H7 (cell line): ENCODE data around the gene SLC9A7. TPM values are rescaled to one million over a fixed set of nuclear protein-coding genes. Genes with fewer than 3 reads are reported as not detected.

ENCODE experiments used
- DNase-seq: peaks from one replicate; pipeline ENCODE4 v3.0.0; 2012
- H3K27me3 ChIP-seq: 2 replicates; pipeline ENCODE4 v1.6.0; 2011; ENCODE audit warnings: mild to moderate bottlenecking, low read length; ENCODE audit not compliant: control insufficient read depth, insufficient read depth
- H3K36me3 ChIP-seq: replicated peaks from 2 replicates; pipeline ENCODE4 v1.5.1; 2011; ENCODE audit warnings: low read length; ENCODE audit not compliant: control insufficient read depth, insufficient read depth
- H3K4me3 ChIP-seq: 2 replicates; pipeline ENCODE4 v1.5.1; 2011; ENCODE audit warnings: low read depth, mild to moderate bottlenecking, control low read depth, low read length, moderate library complexity; ENCODE audit not compliant: insufficient read depth
- total RNA-seq: library from RNA; depleted of rRNA; stranded (reverse); fragments of >200 nt; shearing (Covaris generic); gene quantifications from 2 replicates; pipeline ENCODE4 v1.2.3, GENCODE V29; 2014

SLC9A7 gene
- total RNA-seq, 1 experiment from 2014 or later = 31.1 TPM

DNA sequence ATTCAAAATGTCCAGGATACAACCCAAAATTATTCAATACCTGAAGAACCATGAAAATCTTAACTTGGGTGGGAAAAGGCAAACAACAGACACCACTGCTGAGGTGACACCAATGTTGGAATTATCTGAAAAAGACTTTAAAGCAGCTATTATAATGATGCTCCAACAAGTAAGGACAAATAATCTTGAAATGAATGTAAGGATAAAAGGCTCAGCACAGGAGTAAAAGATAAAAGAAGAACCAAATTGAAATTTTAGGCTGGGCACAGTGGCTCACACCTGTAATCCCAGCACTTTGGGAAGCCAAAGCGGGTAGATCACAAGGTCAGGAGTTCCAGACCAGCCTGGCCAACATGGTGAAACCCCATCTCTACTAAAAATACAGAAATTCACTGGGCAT lies 4.0 kb upstream of the SLC9A7 start:
- Histone ChIP-seq H3K27me3 (no peaks in the 10 kb centered on the region), H3K4me3 (no peak overlapping the region), H3K36me3 (no peaks in the 10 kb centered on the region)
- DNase-seq = no peak

DNA sequence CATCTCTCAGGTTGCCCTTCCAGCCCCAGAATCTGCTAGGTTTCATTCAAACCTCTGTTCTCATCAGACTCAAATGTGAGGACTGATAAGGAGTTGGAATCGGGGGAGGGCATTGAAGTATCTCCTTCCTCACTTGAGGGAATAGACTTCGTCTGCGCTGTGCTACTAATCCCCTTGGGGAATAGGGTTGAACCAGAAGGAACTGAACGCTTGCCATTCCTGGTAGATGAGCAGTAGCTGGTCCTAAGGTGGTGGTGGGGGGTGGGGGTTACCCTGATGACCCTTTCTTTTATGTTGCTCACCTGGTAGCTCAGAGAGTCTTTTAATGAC lies 692 bp upstream of the SLC9A7 start:
- H3K27me3 ChIP-seq = no peaks in the 10 kb centered on the region
- DNase-seq = peak; percentile 14

DNA sequence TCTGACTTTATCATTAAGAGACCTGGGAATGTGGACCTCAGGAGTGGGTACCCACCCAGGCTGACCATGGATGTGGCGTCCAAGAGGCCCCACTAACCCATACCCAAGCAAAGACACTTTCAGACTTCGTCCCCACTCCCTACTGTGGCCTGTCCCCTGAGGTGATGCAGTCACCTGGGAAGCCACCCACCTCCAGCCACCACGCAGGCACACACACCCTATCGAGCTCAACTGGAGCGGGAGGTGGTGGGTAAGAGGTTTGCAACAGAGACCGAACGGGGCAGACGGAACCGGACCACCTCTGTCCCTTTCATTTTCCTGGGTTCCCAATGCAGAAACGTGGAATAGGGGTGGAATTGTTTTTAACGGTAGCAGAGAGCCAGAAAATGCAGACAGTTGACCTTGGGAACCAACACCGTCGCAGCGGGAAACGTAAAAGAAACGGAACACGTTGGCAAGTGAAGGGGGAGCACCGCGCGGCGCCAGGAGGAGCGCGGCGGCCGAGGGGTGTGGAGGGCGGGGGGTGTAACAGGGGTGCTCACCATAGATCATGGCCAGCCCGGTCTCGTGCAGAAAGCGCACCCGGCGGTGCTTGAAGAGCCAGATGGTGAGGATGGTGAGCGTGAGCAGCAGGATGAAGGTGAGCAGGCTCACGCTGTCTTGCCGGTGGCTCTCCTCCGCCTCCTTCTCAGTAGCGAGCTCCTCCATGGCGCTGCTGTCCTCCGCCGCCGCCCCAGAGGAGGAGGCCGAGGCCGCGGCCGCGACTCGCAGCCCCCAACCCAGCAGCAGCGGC lies 559 bp downstream of the SLC9A7 start:
- no peaks in the 10 kb centered on the region for H3K36me3 ChIP-seq
- DNase-seq = peak; percentile 39
- no peaks in the 10 kb centered on the region for H3K27me3 ChIP-seq
- H3K4me3 ChIP-seq = peak overlapping the region; percentile 79

More for the DNA sequence above, 692 bp upstream of the SLC9A7 start:
- Histone ChIP-seq H3K4me3 (peak overlapping the region; percentile 79; the same call in 1 of the 2 replicates), H3K36me3 (no peaks in the 10 kb centered on the region)

DNA sequence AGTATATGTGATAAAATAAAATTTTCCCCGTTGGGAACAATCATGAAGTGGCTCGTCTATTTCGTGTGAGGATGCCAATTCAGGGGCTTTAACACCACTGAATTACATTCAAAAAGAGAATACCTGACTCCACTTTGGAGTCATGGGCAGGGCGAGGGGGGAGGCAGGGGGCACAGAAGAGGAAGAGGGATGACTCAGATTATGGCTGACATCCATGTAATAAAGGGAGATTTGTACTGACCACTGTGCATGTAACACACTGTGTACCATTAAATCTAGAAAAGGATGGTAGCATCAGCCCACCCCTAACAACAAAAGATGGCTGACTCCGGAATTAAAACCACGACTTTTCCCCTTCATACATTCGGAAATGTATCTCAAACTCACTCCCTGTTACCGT lies 1.3 kb downstream of the SLC9A7 start:
- no peak for DNase-seq
- no peaks in the 10 kb centered on the region for H3K27me3 ChIP-seq
- peak overlapping the region; percentile 79 for H3K4me3 ChIP-seq
- H3K36me3 ChIP-seq = no peaks in the 10 kb centered on the region

DNA sequence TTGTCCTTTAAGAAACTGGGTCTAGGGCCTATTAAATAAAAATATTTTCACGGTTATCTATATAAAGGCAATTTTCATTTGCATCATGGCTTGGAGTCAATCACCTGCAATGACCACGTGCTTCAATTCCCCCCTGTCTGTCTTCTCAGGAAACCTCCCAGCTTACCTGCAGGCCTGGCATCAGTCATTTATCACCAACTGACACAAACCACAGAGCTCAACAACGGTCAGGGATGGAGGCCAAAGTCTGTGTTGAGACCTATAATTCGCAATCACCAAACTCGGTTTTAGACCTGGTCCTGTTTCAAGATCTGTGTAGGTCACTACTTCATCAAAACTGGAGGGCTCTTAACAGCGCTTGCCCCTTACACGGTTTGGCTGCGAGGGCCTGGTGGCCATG lies 1.9 kb downstream of the SLC9A7 start:
- DNase-seq = no peak
- H3K36me3 ChIP-seq = no peaks in the 10 kb centered on the region
- no peaks in the 10 kb centered on the region for H3K27me3 ChIP-seq
- no peak overlapping the region; the same call in 1 of the 2 replicates for H3K4me3 ChIP-seq

DNA sequence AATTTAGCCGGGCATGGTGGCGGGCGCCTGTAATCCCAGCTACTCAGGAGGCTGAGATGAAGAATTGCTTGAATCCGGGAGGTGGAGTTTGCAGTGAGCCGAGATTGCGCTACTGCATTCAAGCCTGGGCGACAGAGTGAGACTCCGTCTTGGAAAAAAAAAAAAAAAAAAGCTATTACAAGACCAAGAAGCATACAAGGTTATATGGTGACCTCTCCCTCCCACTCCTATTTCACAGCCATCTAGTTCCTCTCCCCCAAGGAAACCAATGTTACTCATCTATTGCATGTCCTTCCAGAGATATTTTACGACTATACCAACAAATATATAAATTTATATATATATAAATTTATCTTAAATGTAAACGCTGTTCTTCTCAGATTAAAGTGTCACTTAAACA lies 3.2 kb downstream of the SLC9A7 start:
- no peaks in the 10 kb centered on the region for H3K36me3 ChIP-seq
- H3K27me3 ChIP-seq = no peaks in the 10 kb centered on the region
- no peak for DNase-seq
- H3K4me3 ChIP-seq = no peak overlapping the region

DNA sequence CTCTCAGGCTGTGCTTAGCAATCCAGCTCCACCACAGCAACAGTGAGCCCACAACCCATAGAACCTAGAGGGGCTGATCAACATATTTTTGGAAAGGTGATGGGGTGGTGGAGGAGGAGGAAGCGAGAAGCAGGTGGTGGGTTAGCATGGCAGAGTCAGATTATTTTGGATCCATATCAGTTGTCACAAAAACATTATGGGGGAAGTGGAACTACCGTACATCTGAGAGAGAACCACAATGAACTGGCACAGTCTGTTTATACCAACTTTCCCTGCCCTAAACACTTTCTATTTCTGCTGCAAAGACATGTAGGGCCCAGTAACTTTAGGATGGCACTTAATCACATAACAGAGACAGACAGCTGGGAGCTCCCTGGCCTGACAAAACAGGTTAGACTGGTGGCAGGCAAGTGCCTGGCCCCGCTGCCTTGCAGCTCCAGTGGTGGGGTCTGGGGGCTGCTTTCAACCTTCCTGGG lies 4.3 kb downstream of the SLC9A7 start:
- no peak for DNase-seq
- no peaks in the 10 kb centered on the region for H3K36me3 ChIP-seq
- H3K27me3 ChIP-seq = no peaks in the 10 kb centered on the region
- no peak overlapping the region for H3K4me3 ChIP-seq

DNA sequence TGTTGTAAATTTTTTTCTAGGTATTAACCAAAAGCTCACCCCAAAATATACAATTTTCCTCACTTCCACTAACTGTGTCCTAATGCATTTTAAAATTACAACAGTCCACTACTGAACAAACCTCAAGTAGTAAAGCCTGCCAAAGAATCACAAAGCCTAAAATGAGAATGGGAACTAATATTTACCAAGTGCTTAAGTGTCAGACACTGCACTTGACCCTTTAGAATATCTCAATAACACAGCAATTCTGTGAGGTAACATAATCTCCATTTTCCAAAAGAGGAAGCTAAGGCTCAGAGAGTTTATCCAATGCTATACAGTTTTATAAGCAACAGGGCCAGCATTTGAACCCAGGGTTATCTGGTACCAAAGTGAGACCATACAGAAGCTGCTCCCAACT lies 4.9 kb downstream of the SLC9A7 start:
- no peaks in the 10 kb centered on the region for H3K27me3 ChIP-seq
- DNase-seq = no peak

DNA sequence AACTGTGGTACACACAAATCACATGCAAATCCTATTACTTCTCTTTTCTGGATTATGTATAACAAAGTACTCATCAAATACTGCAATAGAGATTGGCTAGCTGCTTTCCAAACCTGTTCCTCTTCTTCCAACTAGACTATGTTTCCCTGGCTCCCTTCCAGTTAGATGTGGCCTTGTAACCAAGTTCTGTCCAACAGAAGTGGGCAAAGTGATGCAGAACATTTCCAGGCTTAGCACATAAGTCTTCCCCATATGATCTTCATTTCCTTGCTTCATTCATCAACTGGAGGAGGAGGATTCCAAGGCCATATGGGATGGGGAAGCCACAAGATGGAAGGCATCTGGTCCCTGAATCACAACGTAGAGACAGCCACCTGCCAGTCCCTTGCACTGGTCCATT lies 8.0 kb downstream of the SLC9A7 start:
- Histone ChIP-seq H3K4me3 (no peak overlapping the region), H3K36me3 (no peaks in the 10 kb centered on the region), H3K27me3 (no peaks in the 10 kb centered on the region)
- DNase-seq = no peak

More for the DNA sequence above, 4.9 kb downstream of the SLC9A7 start:
- Histone ChIP-seq H3K4me3 (no peak overlapping the region), H3K36me3 (no peaks in the 10 kb centered on the region)

DNA sequence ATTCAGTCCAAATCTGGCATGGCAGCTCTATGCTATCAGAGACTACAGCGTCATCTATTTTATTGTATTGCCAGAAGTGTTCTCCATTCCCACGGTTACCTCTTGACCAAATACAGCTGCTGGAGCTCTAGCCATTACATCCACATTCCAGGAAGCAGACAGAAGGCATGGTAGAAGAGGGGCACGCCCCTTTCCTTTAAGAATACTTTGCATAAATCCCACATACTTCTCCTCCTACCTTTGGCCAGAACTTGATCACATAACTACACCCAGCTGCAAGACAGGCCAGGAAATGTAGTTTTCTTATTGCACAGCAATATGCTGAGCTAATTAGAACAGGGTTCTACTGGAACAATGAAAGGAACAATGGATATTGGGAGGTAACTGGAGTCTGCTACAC lies 14.9 kb downstream of the SLC9A7 start:
- no peaks in the 10 kb centered on the region for H3K36me3 ChIP-seq
- H3K4me3 ChIP-seq = no peak overlapping the region
- DNase-seq = no peak
- H3K27me3 ChIP-seq = no peaks in the 10 kb centered on the region

DNA sequence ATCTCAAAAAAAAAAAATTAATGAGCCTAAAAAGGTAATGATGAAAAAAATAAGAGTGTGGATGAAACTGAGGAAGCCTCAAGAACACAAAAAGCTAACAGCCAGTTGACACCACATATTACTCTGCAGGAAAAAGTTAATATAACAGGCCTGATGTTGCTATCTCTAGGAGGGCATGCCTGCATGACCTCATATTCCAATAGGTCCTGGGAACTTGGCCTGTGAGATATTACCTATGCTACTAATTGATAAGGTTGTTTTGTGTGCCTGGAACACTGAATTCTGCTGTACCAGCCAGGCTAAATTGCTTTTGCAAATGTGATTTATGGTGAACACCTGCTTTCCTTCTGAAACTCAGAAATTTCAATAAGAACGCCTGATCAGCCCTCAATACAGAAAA lies 15.9 kb downstream of the SLC9A7 start:
- H3K27me3 ChIP-seq = no peaks in the 10 kb centered on the region
- no peaks in the 10 kb centered on the region for H3K36me3 ChIP-seq
- H3K4me3 ChIP-seq = no peak overlapping the region
- DNase-seq = no peak

DNA sequence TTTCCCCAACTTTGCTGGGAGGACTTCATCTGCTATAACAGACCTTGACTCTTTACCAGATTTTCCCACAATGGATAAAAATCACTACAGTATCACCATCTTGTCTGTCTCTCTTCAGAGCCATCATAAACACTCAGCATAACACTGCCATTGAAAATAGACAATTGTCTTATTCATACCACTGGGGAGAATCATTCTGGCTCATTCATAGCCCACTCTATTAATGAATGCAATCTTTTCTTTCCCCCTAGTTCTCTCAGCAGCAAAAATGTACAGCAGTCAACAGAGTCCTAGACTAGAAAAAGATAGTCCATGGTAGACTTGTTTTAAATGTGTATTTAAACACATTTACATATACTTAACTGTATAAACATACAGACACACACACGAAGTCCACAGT lies 19.2 kb downstream of the SLC9A7 start:
- H3K36me3 ChIP-seq = no peaks in the 10 kb centered on the region
- H3K4me3 ChIP-seq = no peak overlapping the region
- no peaks in the 10 kb centered on the region for H3K27me3 ChIP-seq
- no peak for DNase-seq

DNA sequence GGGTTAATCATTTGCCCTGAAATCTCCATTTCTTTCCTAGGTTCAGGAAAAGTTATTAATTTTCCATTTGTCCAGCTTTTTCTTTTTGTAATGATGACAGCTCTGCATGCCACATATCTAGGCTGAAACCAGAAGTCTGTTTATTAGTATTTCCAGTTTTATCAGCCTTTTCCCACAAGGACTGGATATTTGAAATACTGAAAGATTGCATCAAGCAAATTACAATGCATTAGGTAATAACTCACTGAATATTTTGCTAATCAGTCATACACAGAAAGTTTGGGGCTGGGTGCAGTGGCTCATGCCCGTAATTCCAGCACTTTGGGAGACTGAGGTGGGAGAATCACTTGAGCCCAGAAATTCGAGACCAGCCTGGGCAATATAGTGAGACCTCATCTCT lies 21.5 kb downstream of the SLC9A7 start:
- DNase-seq = no peak
- no peak overlapping the region for H3K4me3 ChIP-seq
- H3K36me3 ChIP-seq = no peaks in the 10 kb centered on the region
- no peaks in the 10 kb centered on the region for H3K27me3 ChIP-seq

DNA sequence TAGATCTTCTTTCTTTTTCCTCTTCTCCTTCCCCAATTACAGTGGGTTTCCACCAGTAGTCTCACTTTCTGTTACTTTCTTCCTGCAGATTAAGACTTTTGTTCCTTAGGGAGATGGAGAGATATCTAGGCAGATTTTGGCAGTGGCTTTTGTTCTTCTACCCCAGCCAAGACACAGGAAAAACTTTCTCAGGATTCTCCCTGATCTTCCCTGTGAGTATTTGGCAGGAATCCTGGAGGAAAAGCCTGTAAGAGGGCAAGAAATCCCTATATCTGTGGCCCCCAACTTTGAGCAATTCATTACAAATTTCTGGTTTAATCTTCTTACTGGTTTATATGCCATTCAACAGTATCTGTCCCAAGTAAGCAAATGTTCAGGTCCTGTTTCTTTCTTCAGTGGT lies 21.9 kb downstream of the SLC9A7 start:
- Histone ChIP-seq H3K27me3 (no peaks in the 10 kb centered on the region), H3K36me3 (no peaks in the 10 kb centered on the region), H3K4me3 (no peak overlapping the region)
- no peak for DNase-seq

DNA sequence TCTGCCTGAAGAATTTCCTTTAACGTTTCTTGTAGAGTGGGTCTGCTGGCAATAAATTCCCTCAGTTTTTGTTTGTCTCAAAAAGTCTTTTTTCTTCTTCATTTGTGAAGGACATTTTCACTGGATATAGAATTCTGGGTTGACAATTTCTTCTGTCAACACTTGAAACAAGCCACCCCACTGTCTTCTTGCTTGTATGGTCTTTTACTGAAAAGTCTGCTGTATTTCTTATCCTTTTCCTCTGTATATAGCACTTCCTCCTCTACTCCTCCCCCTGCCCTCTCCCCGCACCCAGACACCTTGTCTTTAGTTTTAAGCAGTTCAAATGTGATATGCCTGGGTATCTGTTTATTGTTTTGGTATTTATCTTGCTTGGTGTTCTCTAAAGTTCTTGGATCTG lies 23.3 kb downstream of the SLC9A7 start:
- no peaks in the 10 kb centered on the region for H3K27me3 ChIP-seq
- H3K36me3 ChIP-seq = no peaks in the 10 kb centered on the region
- no peak for DNase-seq
- no peak overlapping the region for H3K4me3 ChIP-seq

DNA sequence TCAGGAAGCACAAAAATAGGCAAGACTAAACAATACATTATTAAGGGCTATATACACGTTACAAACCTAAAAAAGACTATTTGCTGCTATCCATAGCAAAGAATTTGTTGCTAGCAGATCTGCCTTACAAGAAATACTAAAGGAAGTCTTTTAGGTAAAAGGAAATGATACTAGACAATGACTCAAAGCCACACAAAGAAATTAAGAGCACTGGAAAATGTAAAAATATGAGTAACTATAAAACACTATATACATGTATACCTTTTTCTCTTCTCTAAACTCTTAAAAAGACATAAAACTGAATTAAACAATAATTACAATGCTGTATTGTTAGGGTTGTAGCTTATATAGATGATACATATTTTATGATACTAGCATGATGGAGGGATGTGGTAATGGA lies 25.7 kb downstream of the SLC9A7 start:
- DNase-seq = no peak
- Histone ChIP-seq H3K4me3 (no peak overlapping the region), H3K27me3 (no peaks in the 10 kb centered on the region), H3K36me3 (no peaks in the 10 kb centered on the region)
